GM12874 (cell line): ENCODE measurements around the gene ZMAT3.

Experiments used
- CTCF ChIP-seq: IDR thresholded peaks from 2 replicates; pipeline ENCODE4 v1.5.1; 2011; ENCODE audit warnings: low read depth, mild to moderate bottlenecking, control low read depth, low read length, moderate library complexity; ENCODE audit not compliant: insufficient read depth

Gene ZMAT3

GRCh38 chr3:179098388-179099077 lies 26.9 kb upstream of the ZMAT3 start:
- no peak for TF ChIP-seq CTCF

GRCh38 chr3:179093807-179094206 lies 22.2 kb upstream of the ZMAT3 start:
- TF ChIP-seq CTCF: no peak

- TF ChIP-seq CTCF: no peak
Observed at GRCh38 chr3:179091113-179091512, 19.5 kb upstream of the ZMAT3 start.

- no peak for TF ChIP-seq CTCF
Observed at GRCh38 chr3:179088306-179088705, 16.7 kb upstream of the ZMAT3 start.

GRCh38 chr3:179083977-179084376 lies 12.4 kb upstream of the ZMAT3 start:
- no peak for TF ChIP-seq CTCF

- TF ChIP-seq CTCF: no peak
Observed at GRCh38 chr3:179082416-179082815, 10.8 kb upstream of the ZMAT3 start.

GRCh38 chr3:179081885-179082284 lies 10.3 kb upstream of the ZMAT3 start:
- no peak for TF ChIP-seq CTCF
